T-cell (primary cell): ENCODE data around the gene TUT1. TPM values are rescaled to one million over a fixed set of nuclear protein-coding genes. Genes with fewer than 3 reads are reported as not detected.
"Not testable (repeated sequence)": the region's sequence is repeated elsewhere in the genome, so short reads cannot be mapped to it uniquely, and the experiment has no call there.

Experiments used
- ATAC-seq, 4 experiments: fragments of 200-7000 bp in 3 of 4; fragments of 150-1000 bp in 1 of 4; cut with Tn5 transposase; replicated peaks in 1 of 4; 1 replicate in 3 of 4; 2 replicates in 1 of 4; pipeline ENCODE4 v1.10.0; 2021; ENCODE audit warnings: moderate library complexity in 3 of 4, mild to moderate bottlenecking in 2 of 4, moderate number of reproducible peaks in 1 of 4
- CTCF ChIA-PET, 2 donors: fragments of 300-600 bp; sonication (Branson Sonifier 250); formaldehyde crosslinking; loops; one replicate each; lab custom pipeline; 2022; ENCODE audit warnings: antibody characterized with exemption in 2 of 2; lab: Charles Lee
- POLR2A ChIA-PET, 2 donors: fragments of 300-600 bp; sonication (Branson Sonifier 250); formaldehyde crosslinking; loops; one replicate each; lab custom pipeline; 2022; ENCODE audit warnings: antibody characterized with exemption in 2 of 2; lab: Charles Lee
- DNase-seq, 35 experiments: peaks; one replicate each; pipeline versions ENCODE4 v3.0.0 to v3.0.0-alpha.2; 2013 to 2023
- H3K27ac ChIP-seq: one replicate; pipeline ENCODE4 v1.5.1; 2013; ENCODE audit warnings: low read length
- H3K27me3 ChIP-seq, 2 experiments: replicated peaks in 1 of 2; 1 replicate in 1 of 2; 2 replicates in 1 of 2; pipeline versions ENCODE4 v1.6.1 to v1.7.0; 2013; ENCODE audit warnings: low read length in 1 of 2, mixed read lengths in 1 of 2; ENCODE audit not compliant: control insufficient read depth in 2 of 2, insufficient read depth in 2 of 2; ENCODE audit errors: extremely low read depth in 1 of 2
- H3K36me3 ChIP-seq, 2 donors: 1 replicate in 1 of 2; 2 replicates in 1 of 2; pipeline versions ENCODE4 v1.6.1 to v1.7.0; 2013; ENCODE audit warnings: low read length in 1 of 2; ENCODE audit not compliant: control insufficient read depth in 2 of 2, insufficient read depth in 1 of 2; ENCODE audit errors: extremely low read depth in 1 of 2
- H3K4me1 ChIP-seq, 2 experiments: 1 replicate in 1 of 2; 2 replicates in 1 of 2; pipeline versions ENCODE4 v1.6.1 to v1.7.0; 2013; ENCODE audit warnings: low read length in 2 of 2, mixed read lengths in 1 of 2; ENCODE audit not compliant: insufficient read depth in 2 of 2, control insufficient read depth in 1 of 2; ENCODE audit errors: extremely low read depth in 1 of 2
- H3K4me3 ChIP-seq, 2 donors: 1 replicate in 1 of 2; 2 replicates in 1 of 2; pipeline versions ENCODE4 v1.5.1 to v1.7.0; 2013; ENCODE audit warnings: mild to moderate bottlenecking in 2 of 2, low read length in 1 of 2, moderate library complexity in 1 of 2; ENCODE audit not compliant: control insufficient read depth in 1 of 2; ENCODE audit errors: extremely low read depth in 1 of 2
- H3K9me3 ChIP-seq: 2 replicates; pipeline ENCODE4 v1.7.0; 2013
- H3K27ac Mint-ChIP-seq, 2 donors: one replicate each; pipeline ENCODE4 v1.8.0; 2020 to 2021; ENCODE audit warnings: mild to moderate bottlenecking in 2 of 2, mixed read lengths in 2 of 2
- H3K27me3 Mint-ChIP-seq, 2 donors: one replicate each; pipeline ENCODE4 v1.8.0; 2021 to 2022; ENCODE audit warnings: mixed read lengths in 2 of 2
- H3K36me3 Mint-ChIP-seq: one replicate; pipeline ENCODE4 v1.8.0; 2021; ENCODE audit warnings: mixed read lengths
- H3K4me1 Mint-ChIP-seq, 3 donors: one replicate each; pipeline ENCODE4 v1.8.0; 2020 to 2022; ENCODE audit warnings: mixed read lengths in 3 of 3, mild to moderate bottlenecking in 1 of 3
- H3K4me3 Mint-ChIP-seq, 3 donors: one replicate each; pipeline ENCODE4 v1.8.0; 2020 to 2022; ENCODE audit warnings: mild to moderate bottlenecking in 3 of 3, mixed read lengths in 3 of 3, moderate library complexity in 3 of 3
- H3K9me3 Mint-ChIP-seq, 3 donors: one replicate each; pipeline ENCODE4 v1.8.0; 2020 to 2022; ENCODE audit warnings: mixed read lengths in 3 of 3
- WGBS: methylation state at CpG from one replicate; pipeline ENCODE4 v1.1.5; 2013; ENCODE audit warnings: missing lambda C conversion rate; ENCODE audit not compliant: insufficient coverage; 5-methylcytosine and 5-hydroxymethylcytosine counted together
- total RNA-seq, 35 experiments: library from RNA in 6 of 35; stranded (reverse) in 6 of 35; fragments of 120-200 nt in 1 of 35; gene quantifications; one replicate each; pipeline versions ENCODE4 v1.2.1 to v1.2.4 and lab custom pipeline; 2013 to 2026

The TUT1 gene
- total RNA-seq, 5 donors from 2014 or later (not counting 1 experiment from before 2014, with no cell fraction given) = 35.2 to 56.0 (median 42.9) TPM

DNA sequence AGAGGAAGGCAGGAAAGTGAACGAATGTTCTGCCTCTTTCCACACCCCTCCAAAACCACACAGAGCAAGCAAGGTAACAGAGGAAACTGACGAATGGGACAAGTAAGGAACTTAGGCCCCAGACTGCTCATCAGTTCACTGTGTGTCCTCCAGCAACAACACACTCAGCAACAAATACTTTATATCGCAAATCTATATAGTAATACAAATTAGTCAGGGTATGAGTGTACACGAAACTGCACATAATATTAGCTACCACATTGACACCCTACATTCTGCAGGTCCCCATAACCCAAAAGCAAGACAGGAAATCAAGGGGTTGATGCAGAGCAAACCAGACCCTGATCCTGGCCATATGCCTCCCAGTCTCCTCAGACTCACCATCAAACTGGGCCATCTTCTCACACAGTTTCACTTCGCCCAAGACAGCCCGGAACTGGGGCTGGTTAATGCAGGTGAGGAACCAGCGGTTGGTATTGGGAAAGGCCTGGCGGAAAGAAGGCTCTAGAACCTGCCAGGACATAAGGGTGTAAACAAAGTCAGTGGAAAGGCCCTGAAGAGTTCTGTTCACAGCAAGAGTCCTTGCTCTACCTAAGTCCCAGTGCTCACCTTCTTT is 24.2 kb downstream of the TUT1 start:
- H3K9me3 Mint-ChIP-seq = no peaks in the 10 kb centered on the region
- ChIA-PET POLR2A (interaction anchor here (0.5 to 0.8 kb wide), 3 partner anchors 13 to 160 kb away, joined by 3 to 4 read pairs (median 4); partner anchors contain the start of gene HNRNPUL2 (in 1 of the 2)), CTCF (interaction anchor here in 1 of 2 donors (0.6 kb wide), 2 partner anchors 145 to 314 kb away, joined by 3 to 5 read pairs; no protein-coding TSS in a partner anchor)
- peak in 1 of 4 experiments; percentile 35 for ATAC-seq
- Histone ChIP-seq H3K9me3 (no peaks in the 10 kb centered on the region), H3K4me3 (no peak overlapping the region), H3K27me3 (no peaks in the 10 kb centered on the region), H3K36me3 (peaks cover 14 to 84% of the 10 kb centered on the region in 2 donors), H3K4me1 (peaks cover 2 to 22% of the 10 kb centered on the region in 2 experiments), H3K27ac (peak overlapping the region; percentile 7)
- H3K36me3 Mint-ChIP-seq = peaks cover 53% of the 10 kb centered on the region
- no CpG with 5 or more reads among the region's 8 CpGs for WGBS
- H3K4me1 Mint-ChIP-seq = peaks cover 37 to 45% (median 45%) of the 10 kb centered on the region in 3 donors
- no peak overlapping the region for H3K4me3 Mint-ChIP-seq
- no peaks in the 10 kb centered on the region for H3K27me3 Mint-ChIP-seq
- peak overlapping the region; percentile 71 to 82 for H3K27ac Mint-ChIP-seq
- DNase-seq = no peak

DNA sequence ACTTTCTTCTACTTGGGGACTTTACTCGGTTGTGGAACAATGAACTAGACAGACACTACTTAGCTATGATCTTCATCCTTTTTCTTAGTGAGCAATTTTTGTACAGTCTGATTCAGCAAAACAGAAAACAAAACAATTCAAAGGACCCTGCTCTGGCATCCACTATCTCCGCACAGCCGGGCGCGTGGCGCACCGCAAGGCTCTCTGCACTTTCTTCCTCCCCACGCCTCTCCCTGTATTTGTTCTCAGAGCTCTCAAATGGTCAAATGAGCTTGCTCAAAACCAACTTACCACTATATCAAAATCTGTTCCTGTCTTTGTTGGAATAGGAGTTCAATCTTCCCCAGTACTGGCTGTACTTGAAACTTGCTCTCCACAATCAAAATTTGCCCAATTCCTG is 25.1 kb downstream of the TUT1 start:
- peak overlapping the region; percentile 4 to 59 for H3K27ac Mint-ChIP-seq
- peaks cover 45% of the 10 kb centered on the region for H3K36me3 Mint-ChIP-seq
- CTCF ChIA-PET = interaction anchor here in 1 of 2 donors (1.1 to 1.9 kb wide), 2 partner anchors 11 to 142 kb away, joined by 4 to 9 read pairs; no protein-coding TSS in a partner anchor

DNA sequence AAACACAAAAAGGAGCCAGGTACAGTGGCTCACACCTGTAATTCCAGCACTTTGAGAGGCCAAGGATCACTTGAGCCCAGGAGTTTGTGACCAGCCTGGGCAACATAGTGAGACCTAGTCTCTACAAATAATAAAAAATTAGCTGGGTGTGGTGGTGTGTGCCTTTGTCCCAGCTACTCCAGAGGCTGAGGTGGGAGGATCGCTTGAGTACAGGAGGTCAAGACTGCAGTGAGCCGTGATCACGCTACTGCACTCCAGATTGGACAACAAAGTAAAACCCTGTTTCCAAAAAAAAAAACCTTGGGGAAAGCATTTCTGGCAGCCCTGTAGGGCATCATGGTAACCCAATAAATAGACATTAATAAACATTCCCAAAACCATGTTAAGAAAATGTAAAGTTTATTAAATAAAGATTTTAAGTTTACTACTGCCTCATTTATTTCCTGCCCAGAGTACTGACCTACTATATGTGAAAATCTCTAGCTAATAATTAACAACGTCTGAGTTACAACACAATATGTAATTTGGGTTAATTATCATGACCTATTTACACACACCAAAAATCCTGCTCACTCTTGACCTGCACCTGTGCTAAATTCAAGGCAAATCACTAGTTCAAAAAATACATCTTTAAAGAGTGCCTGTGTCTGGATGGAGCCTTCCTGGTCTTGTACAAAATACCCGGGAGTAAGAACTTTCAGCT is 26.1 kb downstream of the TUT1 start:
- H3K27me3 Mint-ChIP-seq = no peaks in the 10 kb centered on the region
- DNase-seq (no peak), ATAC-seq (no peak)
- Histone ChIP-seq H3K4me3 (no peak overlapping the region), H3K36me3 (peaks cover 10 to 77% of the 10 kb centered on the region in 2 donors), H3K9me3 (no peaks in the 10 kb centered on the region), H3K4me1 (peaks cover 2 to 18% of the 10 kb centered on the region in 2 experiments), H3K27me3 (no peaks in the 10 kb centered on the region), H3K27ac (no peak overlapping the region)
- peaks cover 37% of the 10 kb centered on the region for H3K36me3 Mint-ChIP-seq
- ChIA-PET POLR2A (interaction anchor here in 1 of 2 donors (0.7 kb wide), 1 partner anchor 32 kb away, joined by 4 read pairs; no protein-coding TSS in a partner anchor), CTCF (interaction anchor here in 1 of 2 donors (1.1 to 1.9 kb wide), 2 partner anchors 10 to 141 kb away, joined by 4 to 9 read pairs; no protein-coding TSS in a partner anchor)
- H3K4me3 Mint-ChIP-seq = no peak overlapping the region
- H3K27ac Mint-ChIP-seq = peak overlapping the region in 1 of 2 donors; percentile 21
- peaks cover 34 to 42% (median 39%) of the 10 kb centered on the region in 3 donors for H3K4me1 Mint-ChIP-seq
- no CpG with 5 or more reads among the region's 5 CpGs for WGBS
- no peaks in the 10 kb centered on the region for H3K9me3 Mint-ChIP-seq

More for the DNA sequence above, 25.1 kb downstream of the TUT1 start:
- Mint-ChIP-seq H3K27me3 (no peaks in the 10 kb centered on the region), H3K9me3 (no peaks in the 10 kb centered on the region), H3K4me1 (peaks cover 32 to 42% (median 41%) of the 10 kb centered on the region in 3 donors), H3K4me3 (no peak overlapping the region)
- Histone ChIP-seq H3K4me3 (no peak overlapping the region), H3K36me3 (peaks cover 10 to 79% of the 10 kb centered on the region in 2 donors), H3K9me3 (no peaks in the 10 kb centered on the region), H3K4me1 (peaks cover 2 to 18% of the 10 kb centered on the region in 2 experiments), H3K27ac (no peak overlapping the region), H3K27me3 (no peaks in the 10 kb centered on the region)
- WGBS = 100% methylated on average over 1 of the region's 8 CpGs
- POLR2A ChIA-PET = interaction anchor here (0.5 to 0.6 kb wide), 2 partner anchors 14 to 736 kb away, joined by 4 to 6 read pairs; no protein-coding TSS in a partner anchor
- DNase-seq = no peak
- no peak for ATAC-seq

DNA sequence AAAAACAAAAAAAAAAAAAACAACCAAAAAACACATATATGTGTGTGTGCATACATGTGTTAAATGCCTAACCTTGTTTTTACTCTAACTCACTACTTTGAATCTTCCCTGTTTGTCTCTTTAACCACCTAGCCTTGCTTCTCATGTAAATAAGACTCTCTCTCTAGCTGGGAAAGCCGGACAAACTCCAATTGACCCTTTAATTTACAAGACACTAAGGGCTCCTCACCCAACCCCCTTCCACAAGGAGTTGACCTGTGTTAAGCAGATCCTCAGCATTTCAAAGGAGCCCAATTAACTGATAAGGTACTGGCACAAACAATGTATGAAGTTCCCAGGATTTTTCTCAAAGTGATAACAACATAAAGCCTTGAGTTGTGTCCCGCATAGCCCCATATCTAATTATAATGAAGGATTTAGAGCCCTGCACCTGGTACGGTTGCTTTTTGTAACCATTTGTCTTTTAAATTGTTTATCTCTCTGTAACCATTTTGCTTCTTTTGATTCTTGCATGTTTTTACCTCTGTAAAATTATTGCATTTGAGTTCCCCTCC is 29.6 kb downstream of the TUT1 start:
- WGBS = no CpG with 5 or more reads among the region's 3 CpGs
- H3K4me3 Mint-ChIP-seq, DNase-seq, H3K27ac ChIP-seq, H3K27me3 Mint-ChIP-seq, H3K9me3 ChIP-seq, ATAC-seq, H3K27me3 ChIP-seq, H3K9me3 Mint-ChIP-seq, H3K4me3 ChIP-seq: not testable (repeated sequence)
- ChIA-PET POLR2A (interaction anchor here (0.6 kb wide), 2 partner anchors 11 to 107 kb away, joined by 3 read pairs; no protein-coding TSS in a partner anchor), CTCF (interaction anchor here (0.7 to 5.2 kb wide), 4 partner anchors 8 to 137 kb away, joined by 4 to 63 read pairs (median 12); no protein-coding TSS in a partner anchor)
- H3K27ac Mint-ChIP-seq = peak overlapping the region; percentile 18 to 59
- Histone ChIP-seq H3K36me3 (peaks cover 19 to 66% of the 10 kb centered on the region in 2 donors), H3K4me1 (peaks cover 9 to 43% of the 10 kb centered on the region in 2 experiments)
- H3K4me1 Mint-ChIP-seq = peaks cover 44 to 57% (median 51%) of the 10 kb centered on the region in 3 donors
- H3K36me3 Mint-ChIP-seq = peaks cover 32% of the 10 kb centered on the region

DNA sequence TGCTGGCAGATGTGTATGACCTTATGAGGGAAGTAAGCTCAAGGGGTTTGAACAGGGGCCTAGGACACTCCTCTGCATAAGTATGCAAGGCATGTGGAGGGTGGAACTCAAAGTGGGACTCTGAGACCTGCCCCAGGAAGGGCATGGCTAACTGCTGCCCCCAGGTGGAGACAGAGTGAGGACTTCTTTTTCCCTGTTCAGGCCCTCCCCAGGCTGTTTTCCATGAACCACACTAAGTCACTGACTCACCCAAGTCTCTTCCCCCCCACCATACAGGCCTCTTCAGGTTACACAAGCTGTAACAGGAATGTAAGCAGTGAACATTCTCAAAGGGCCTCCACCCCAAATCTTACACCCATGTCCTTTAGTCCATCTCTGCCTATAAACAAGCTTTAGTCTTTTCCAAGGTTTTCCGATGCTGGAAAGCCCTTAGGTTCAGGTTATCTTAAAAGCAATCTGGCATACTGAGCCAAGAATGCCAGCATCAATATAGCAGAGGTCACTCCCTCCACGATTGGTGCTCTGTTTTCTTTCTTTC is 30.7 kb downstream of the TUT1 start:
- ATAC-seq (peak in 3 of 4 experiments; percentile 14 to 26 (median 25)), DNase-seq (peak; percentile 39 to 88 (median 71))
- Histone ChIP-seq H3K4me3 (no peak overlapping the region), H3K4me1 (peaks cover 16 to 54% of the 10 kb centered on the region in 2 experiments), H3K36me3 (peaks cover 14 to 55% of the 10 kb centered on the region in 2 donors), H3K27ac (no peak overlapping the region), H3K27me3 (no peaks in the 10 kb centered on the region), H3K9me3 (no peaks in the 10 kb centered on the region)
- H3K36me3 Mint-ChIP-seq = peaks cover 24% of the 10 kb centered on the region
- H3K27me3 Mint-ChIP-seq = no peaks in the 10 kb centered on the region
- POLR2A ChIA-PET = interaction anchor here (1.2 to 6.5 kb wide), 2 partner anchors 9 to 16 kb away, joined by 4 to 98 read pairs; partner anchors contain the start of gene AHNAK (in 1 of the 2)
- no peak overlapping the region for H3K4me3 Mint-ChIP-seq
- H3K9me3 Mint-ChIP-seq = no peaks in the 10 kb centered on the region
- peak overlapping the region; percentile 86 to 99 for H3K27ac Mint-ChIP-seq
- 60% methylated on average over 1 of the region's 2 CpGs for WGBS
- CTCF ChIA-PET = interaction anchor here (0.5 to 5.2 kb wide), 23 partner anchors 9 to 194 kb away, joined by 3 to 63 read pairs (median 4); partner anchors contain the start of genes EEF1G (in 2 of the 2), AHNAK (in 1 of the 2) and ZBTB3 (in 1 of the 2)
- H3K4me1 Mint-ChIP-seq = peaks cover 54 to 61% (median 55%) of the 10 kb centered on the region in 3 donors
